GM12891 (cell line): Measurements from ENCODE around the gene MFAP1.

Experiments
- PAX5 ChIP-seq: IDR thresholded peaks from 2 replicates; pipeline ENCODE4 v1.6.1; 2011; ENCODE audit warnings: low read length, moderate library complexity, mild to moderate bottlenecking; ENCODE audit not compliant: insufficient read depth, severe bottlenecking
- POLR2A ChIP-seq: IDR thresholded peaks from 2 replicates; pipeline ENCODE4 v1.6.1; 2011; ENCODE audit warnings: low read depth, low read length, control low read depth
- POLR2AphosphoS5 ChIP-seq: IDR thresholded peaks from 2 replicates; pipeline ENCODE4 v1.6.1; 2011; ENCODE audit warnings: low read depth, low read length, control low read depth
- POU2F2 ChIP-seq: IDR thresholded peaks from 2 replicates; pipeline ENCODE4 v1.6.1; 2011; ENCODE audit warnings: low read depth, mild to moderate bottlenecking, control low read depth, low read length, moderate library complexity
- SPI1 ChIP-seq: IDR thresholded peaks from 2 replicates; pipeline ENCODE4 v1.6.1; 2011; ENCODE audit warnings: low read depth, low read length, control low read depth

- TF ChIP-seq POLR2A (no peak), POLR2AphosphoS5 (no peak), POU2F2 (no peak), PAX5 (no peak), SPI1 (no peak)
Observed at GRCh38 chr15:43872416-43873020, 48.0 kb upstream of the MFAP1 start.
